ENCODE results near the gene LMTK3.

DNA sequence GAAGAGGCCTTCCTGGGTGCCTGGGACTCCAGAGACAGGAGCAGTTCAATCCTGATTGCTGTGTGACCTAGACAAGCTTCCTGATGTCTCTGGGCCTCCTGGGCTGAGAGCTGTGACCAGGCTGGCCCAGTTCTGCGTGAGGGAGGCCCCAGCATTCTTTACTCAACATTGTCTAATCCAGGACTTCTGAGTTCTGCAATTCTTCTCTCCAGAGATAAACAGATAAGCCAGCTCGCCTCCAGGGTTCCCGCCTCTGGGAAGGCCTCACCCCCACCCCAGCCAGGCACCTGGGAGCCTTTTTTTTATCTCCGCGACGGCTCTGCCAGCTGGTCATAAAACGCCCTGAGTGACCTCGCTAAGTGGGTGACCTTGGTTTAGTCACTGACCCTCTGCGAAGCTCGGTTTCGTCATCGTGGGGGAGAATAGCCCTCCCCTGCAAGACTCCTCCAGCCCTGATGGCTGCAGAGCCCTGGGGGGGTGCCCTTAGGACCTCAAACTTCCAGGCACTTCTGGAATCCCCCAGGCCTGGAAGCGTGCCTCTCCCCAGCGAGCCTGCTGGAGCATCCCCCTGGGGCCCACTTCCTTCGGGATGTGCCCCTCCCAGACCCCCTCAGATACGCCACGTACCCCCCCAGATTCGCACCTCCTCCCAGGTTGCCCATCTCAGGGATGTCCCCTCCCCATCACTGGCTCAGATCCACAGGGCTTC is 42.2 kb upstream of the LMTK3 start:
- TF ChIP-seq EZH2 (IDR thresholded peaks at IDR 0.05; ENCODE audit: insufficient read depth, poor library complexity, severe bottlenecking): no peak
- no peak for TF ChIP-seq EZH2phosphoT487 (IDR thresholded peaks at IDR 0.05; ENCODE audit: insufficient read depth, low read depth)

Data from GM23248 (cell line).